ENCODE results near the gene GNAI2. TPM values are rescaled to one million over a fixed set of nuclear protein-coding genes. Genes with fewer than 3 reads are reported as not detected.
A peak's percentile ranks its signal among the peaks of the same experiment; 100 is the strongest.
"Not testable (repeated sequence)": the region's sequence is repeated elsewhere in the genome, so short reads cannot be mapped to it uniquely, and the experiment has no call there.

The GNAI2 gene
- polyA plus RNA-seq, 3 donors from 2014 or later = 550 to 903 (median 902) TPM

DNA sequence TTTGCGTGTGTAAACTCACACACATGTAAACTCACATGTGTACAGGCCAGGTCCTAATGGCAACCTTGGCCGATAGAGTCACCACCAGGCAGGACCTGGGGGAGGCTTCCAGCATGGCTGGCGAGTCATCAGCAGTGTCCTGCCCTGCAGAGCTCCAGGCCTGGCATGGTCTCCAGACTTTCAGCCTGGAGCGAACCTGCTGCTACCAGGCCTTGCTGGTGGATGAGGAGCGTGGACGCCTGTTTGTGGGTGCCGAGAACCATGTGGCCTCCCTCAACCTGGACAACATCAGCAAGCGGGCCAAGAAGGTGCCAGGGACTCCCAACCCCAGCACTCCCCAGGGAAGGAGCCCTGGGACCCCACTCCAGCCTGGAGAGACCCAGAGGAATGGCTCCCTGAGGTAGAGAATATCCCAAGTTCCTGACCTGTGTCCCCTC is 34.0 kb downstream of the GNAI2 start:
- Mint-ChIP-seq H3K36me3 (no peaks in the 10 kb centered on the region), H3K4me3 (no peak overlapping the region), H3K27ac (no peak overlapping the region), H3K27me3 (ENCODE audit: low read depth in 3 of 3) (peaks cover 13 to 14% (median 14%) of the 10 kb centered on the region in 3 donors), H3K4me1 (peaks cover 14 to 16% of the 10 kb centered on the region in 2 donors), H3K9me3 (no peaks in the 10 kb centered on the region)
- DNase-seq = no peak

DNA sequence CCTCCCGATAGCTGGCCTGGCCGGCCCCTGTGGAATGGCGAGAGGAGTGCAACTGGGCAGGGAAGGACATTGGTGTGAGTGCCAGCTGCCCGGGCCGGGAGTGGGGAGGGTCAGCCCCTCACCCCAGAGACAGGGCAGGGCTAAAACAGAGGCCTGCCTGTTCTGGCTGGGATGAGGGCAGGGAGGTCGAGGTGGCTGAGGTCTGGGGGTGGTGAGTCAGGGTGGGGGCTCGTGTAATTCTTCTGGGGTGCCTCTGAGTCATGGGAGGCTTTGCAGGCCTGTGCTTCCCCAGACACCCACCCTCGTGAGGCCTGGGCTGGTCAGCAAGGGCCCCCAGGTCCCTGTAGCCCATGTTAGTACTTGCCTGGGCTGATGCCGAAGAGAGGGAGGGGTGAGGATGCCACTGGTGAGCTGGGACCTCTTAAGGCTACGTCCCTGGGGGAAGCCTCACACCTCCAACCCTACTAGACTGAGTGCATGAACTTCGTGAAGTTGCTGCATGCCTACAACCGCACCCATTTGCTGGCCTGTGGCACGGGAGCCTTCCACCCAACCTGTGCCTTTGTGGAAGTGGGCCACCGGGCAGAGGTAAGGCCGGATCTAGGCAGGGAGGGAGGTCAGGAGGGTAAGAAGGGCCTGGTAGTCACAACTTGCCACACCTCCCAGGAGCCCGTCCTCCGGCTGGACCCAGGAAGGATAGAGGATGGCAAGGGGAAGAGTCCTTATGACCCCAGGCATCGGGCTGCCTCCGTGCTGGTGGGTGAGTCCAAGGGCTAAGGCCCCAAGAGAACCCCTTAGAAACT is 34.6 kb downstream of the GNAI2 start:
- H3K9me3 Mint-ChIP-seq = no peaks in the 10 kb centered on the region
- DNase-seq = no peak
- no peak overlapping the region for H3K4me3 Mint-ChIP-seq
- H3K4me1 Mint-ChIP-seq = peaks cover 19% of the 10 kb centered on the region in 2 donors
- H3K27ac Mint-ChIP-seq = no peak overlapping the region
- peaks cover 17 to 19% (median 19%) of the 10 kb centered on the region in 3 donors for H3K27me3 Mint-ChIP-seq (ENCODE audit: low read depth in 3 of 3)
- no peaks in the 10 kb centered on the region for H3K36me3 Mint-ChIP-seq

- H3K4me1 Mint-ChIP-seq = peaks cover 21% of the 10 kb centered on the region in 2 donors
- H3K27me3 Mint-ChIP-seq (ENCODE audit: low read depth in 3 of 3) = peaks cover 19 to 22% (median 21%) of the 10 kb centered on the region in 3 donors
- DNase-seq = no peak
- no peaks in the 10 kb centered on the region for H3K9me3 Mint-ChIP-seq
- no peaks in the 10 kb centered on the region for H3K36me3 Mint-ChIP-seq
- peak overlapping the region in 2 of 6 donors; percentile 1 to 64 for H3K27ac Mint-ChIP-seq
- H3K4me3 Mint-ChIP-seq = peak overlapping the region in 1 of 5 donors; percentile 6
Measured at GRCh38 chr3:50271314-50271936, 35.4 kb downstream of the GNAI2 start.

DNA sequence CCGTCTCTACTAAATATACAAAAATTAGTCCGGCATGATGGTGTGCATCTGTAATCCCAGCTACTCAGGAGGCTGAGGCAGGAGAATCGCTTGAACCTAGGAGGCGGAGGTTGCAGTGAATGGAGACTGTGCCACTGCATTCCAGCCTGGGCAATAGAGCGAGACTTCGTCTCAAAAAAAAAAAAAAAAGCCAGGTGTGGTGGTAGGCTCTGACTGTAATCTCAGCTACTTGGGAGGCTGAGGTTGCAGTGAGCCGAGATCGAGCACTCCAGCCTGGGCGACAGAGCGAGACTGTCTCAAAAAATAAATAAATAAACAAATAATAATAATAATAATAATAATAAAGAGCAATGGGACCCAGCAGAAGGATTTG is 36.5 kb downstream of the GNAI2 start:
- not testable (repeated sequence) for H3K4me3 Mint-ChIP-seq
- peaks cover 21 to 25% (median 21%) of the 10 kb centered on the region in 3 donors for H3K27me3 Mint-ChIP-seq (ENCODE audit: low read depth in 3 of 3)

GRCh38 chr3:50272911-50273688 is 37.1 kb downstream of the GNAI2 start:
- H3K27ac Mint-ChIP-seq = peak overlapping the region in 5 of 6 donors; percentile 3 to 70 (median 53)
- peaks cover 21% of the 10 kb centered on the region in 2 donors for H3K4me1 Mint-ChIP-seq
- no peaks in the 10 kb centered on the region for H3K36me3 Mint-ChIP-seq
- peaks cover 18 to 25% (median 24%) of the 10 kb centered on the region in 3 donors for H3K27me3 Mint-ChIP-seq (ENCODE audit: low read depth in 3 of 3)
- peak; percentile 80 to 83 (median 81) for DNase-seq
- H3K9me3 Mint-ChIP-seq = no peaks in the 10 kb centered on the region
- H3K4me3 Mint-ChIP-seq = peak overlapping the region; percentile 26 to 83 (median 66)

More for the DNA sequence above, 36.5 kb downstream of the GNAI2 start:
- peaks cover 21% of the 10 kb centered on the region in 2 donors for H3K4me1 Mint-ChIP-seq
- H3K9me3 Mint-ChIP-seq, H3K27ac Mint-ChIP-seq, DNase-seq, H3K36me3 Mint-ChIP-seq: not testable (repeated sequence)

GRCh38 chr3:50273689-50274065 is 37.7 kb downstream of the GNAI2 start:
- H3K4me3 Mint-ChIP-seq = peak overlapping the region in 1 of 5 donors; percentile 57
- no peak for DNase-seq
- peaks cover 16 to 25% (median 25%) of the 10 kb centered on the region in 3 donors for H3K27me3 Mint-ChIP-seq (ENCODE audit: low read depth in 3 of 3)
- H3K27ac Mint-ChIP-seq = no peak overlapping the region
- no peaks in the 10 kb centered on the region for H3K36me3 Mint-ChIP-seq
- peaks cover 21% of the 10 kb centered on the region in 2 donors for H3K4me1 Mint-ChIP-seq
- H3K9me3 Mint-ChIP-seq = no peaks in the 10 kb centered on the region

GRCh38 chr3:50274371-50275104 is 38.5 kb downstream of the GNAI2 start:
- DNase-seq = peak; percentile 63 to 69 (median 68)
- peak overlapping the region in 4 of 5 donors; percentile 26 to 61 (median 51) for H3K4me3 Mint-ChIP-seq
- H3K27me3 Mint-ChIP-seq (ENCODE audit: low read depth in 3 of 3) = peaks cover 16 to 26% (median 25%) of the 10 kb centered on the region in 3 donors
- H3K9me3 Mint-ChIP-seq = no peaks in the 10 kb centered on the region
- peak overlapping the region in 3 of 6 donors; percentile 37 to 82 (median 77) for H3K27ac Mint-ChIP-seq
- H3K4me1 Mint-ChIP-seq = peaks cover 21% of the 10 kb centered on the region in 2 donors
- no peaks in the 10 kb centered on the region for H3K36me3 Mint-ChIP-seq

- H3K36me3 Mint-ChIP-seq = no peaks in the 10 kb centered on the region
- peak overlapping the region in 2 of 5 donors; percentile 25 to 33 for H3K4me3 Mint-ChIP-seq
- peaks cover 21% of the 10 kb centered on the region in 2 donors for H3K4me1 Mint-ChIP-seq
- no peak for DNase-seq
- H3K27me3 Mint-ChIP-seq (ENCODE audit: low read depth in 3 of 3) = peaks cover 16 to 26% (median 24%) of the 10 kb centered on the region in 3 donors
- H3K9me3 Mint-ChIP-seq = no peaks in the 10 kb centered on the region
- H3K27ac Mint-ChIP-seq = no peak overlapping the region
Measured at GRCh38 chr3:50275141-50275995, 39.4 kb downstream of the GNAI2 start.

DNA sequence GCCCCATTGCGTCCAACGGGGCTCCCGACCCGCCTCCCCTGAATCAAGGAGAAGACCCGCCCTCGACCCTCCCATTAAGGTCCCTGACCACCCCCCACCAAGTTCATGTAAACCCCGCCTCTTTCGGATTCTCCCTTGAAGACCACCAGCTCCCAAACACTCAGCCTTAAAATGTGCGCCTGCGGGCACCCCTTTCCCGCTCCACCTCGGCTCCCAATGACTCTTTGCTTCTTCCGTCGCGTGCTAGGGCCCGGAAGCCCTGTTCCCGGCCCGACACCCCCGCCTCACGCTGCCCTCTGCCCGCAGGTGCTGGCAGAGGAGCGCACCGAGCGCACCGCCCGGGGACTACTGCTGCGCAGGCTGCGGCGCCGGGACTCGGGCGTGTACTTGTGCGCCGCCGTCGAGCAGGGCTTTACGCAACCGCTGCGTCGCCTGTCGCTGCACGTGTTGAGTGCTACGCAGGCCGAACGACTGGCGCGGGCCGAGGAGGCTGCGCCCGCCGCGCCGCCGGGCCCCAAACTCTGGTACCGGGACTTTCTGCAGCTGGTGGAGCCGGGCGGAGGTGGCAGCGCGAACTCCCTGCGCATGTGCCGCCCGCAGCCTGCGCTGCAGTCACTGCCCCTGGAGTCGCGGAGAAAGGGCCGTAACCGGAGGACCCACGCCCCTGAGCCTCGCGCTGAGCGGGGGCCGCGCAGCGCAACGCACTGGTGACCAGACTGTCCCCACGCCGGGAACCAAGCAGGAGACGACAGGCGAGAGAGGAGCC is 40.2 kb downstream of the GNAI2 start:
- peak overlapping the region in 1 of 5 donors; percentile 25 for H3K4me3 Mint-ChIP-seq
- H3K9me3 Mint-ChIP-seq = no peaks in the 10 kb centered on the region
- H3K4me1 Mint-ChIP-seq = peaks cover 21% of the 10 kb centered on the region in 2 donors
- no peak for DNase-seq
- H3K27ac Mint-ChIP-seq = no peak overlapping the region
- no peaks in the 10 kb centered on the region for H3K36me3 Mint-ChIP-seq
- H3K27me3 Mint-ChIP-seq (ENCODE audit: low read depth in 3 of 3) = peaks cover 16 to 26% (median 24%) of the 10 kb centered on the region in 3 donors

GRCh38 chr3:50276762-50277101 is 40.7 kb downstream of the GNAI2 start:
- no peak for DNase-seq
- no peak overlapping the region for H3K4me3 Mint-ChIP-seq
- no peaks in the 10 kb centered on the region for H3K9me3 Mint-ChIP-seq
- no peaks in the 10 kb centered on the region for H3K36me3 Mint-ChIP-seq
- peaks cover 16 to 26% (median 24%) of the 10 kb centered on the region in 3 donors for H3K27me3 Mint-ChIP-seq (ENCODE audit: low read depth in 3 of 3)
- peaks cover 18 to 21% of the 10 kb centered on the region in 2 donors for H3K4me1 Mint-ChIP-seq
- H3K27ac Mint-ChIP-seq = no peak overlapping the region

- no peak overlapping the region for H3K27ac Mint-ChIP-seq
- H3K9me3 Mint-ChIP-seq = no peaks in the 10 kb centered on the region
- no peak for DNase-seq
- no peak overlapping the region for H3K4me3 Mint-ChIP-seq
- peaks cover 11 to 22% (median 22%) of the 10 kb centered on the region in 3 donors for H3K27me3 Mint-ChIP-seq (ENCODE audit: low read depth in 3 of 3)
- H3K4me1 Mint-ChIP-seq = peaks cover 12 to 15% of the 10 kb centered on the region in 2 donors
- no peaks in the 10 kb centered on the region for H3K36me3 Mint-ChIP-seq
Measured at GRCh38 chr3:50278123-50278879, 42.3 kb downstream of the GNAI2 start.

Measured in immature natural killer cell (primary cell).